Activated naive CD4-positive, alpha-beta T cell treated with anti-CD3 and anti-CD28 coated beads, Interleukin-2, amount 50 U/mL, for 16 hours (primary cell): Measurements from ENCODE around the gene RPN2.

ENCODE experiments used
- DNase-seq: peaks from one replicate; pipeline ENCODE4 v3.0.0-alpha.2; 2020

RPN2 gene

DNA sequence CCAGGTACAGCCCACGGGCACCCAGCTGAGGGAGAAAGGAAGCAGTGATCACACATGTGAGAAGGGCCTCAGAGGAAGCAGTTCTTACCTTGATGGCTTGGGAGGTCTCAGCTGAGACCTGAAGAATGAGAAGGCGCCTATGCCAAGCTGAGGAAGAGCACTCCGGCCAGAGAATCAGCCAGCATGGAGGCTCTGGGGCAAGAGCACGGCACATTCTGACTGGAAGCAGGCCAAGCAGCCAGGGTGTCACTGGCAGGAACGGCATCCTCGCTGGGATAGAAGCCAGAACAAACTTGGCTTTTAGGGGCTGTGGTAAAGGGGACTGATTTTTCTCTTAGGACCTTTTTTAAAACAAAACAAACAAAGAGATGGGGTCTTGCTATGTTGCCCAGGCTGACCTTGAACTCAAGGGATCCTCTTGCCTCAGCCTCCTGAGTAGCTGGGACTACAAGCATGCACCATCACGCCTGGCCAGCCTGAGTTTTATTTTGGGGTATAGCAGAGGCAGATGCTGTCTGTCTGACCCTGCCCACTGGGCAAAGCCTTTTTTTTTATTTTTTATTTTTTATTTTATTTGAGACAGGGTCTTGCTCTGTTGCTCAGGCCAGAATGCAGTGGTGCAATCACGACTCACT is 64.9 kb downstream of the RPN2 start:
- DNase-seq: no peak

DNA sequence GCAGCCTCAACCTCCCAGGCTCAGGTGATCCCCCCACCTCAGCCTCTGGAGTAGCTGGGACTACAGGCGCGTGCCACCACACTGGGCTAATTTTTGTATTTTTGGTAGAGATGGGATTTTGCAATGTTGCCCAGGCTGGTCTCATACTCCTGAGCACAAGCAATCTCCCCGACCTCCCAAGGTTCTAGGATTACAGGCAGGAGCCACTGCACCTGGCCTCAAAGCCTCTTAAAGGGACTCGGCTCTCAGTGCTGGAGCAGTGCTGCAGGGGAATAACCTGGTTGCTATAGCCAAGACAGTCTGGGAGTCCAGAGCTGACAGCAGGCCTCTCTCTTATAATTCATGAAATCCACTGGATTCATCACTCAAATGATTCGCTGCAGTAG is 65.4 kb downstream of the RPN2 start:
- no peak for DNase-seq

DNA sequence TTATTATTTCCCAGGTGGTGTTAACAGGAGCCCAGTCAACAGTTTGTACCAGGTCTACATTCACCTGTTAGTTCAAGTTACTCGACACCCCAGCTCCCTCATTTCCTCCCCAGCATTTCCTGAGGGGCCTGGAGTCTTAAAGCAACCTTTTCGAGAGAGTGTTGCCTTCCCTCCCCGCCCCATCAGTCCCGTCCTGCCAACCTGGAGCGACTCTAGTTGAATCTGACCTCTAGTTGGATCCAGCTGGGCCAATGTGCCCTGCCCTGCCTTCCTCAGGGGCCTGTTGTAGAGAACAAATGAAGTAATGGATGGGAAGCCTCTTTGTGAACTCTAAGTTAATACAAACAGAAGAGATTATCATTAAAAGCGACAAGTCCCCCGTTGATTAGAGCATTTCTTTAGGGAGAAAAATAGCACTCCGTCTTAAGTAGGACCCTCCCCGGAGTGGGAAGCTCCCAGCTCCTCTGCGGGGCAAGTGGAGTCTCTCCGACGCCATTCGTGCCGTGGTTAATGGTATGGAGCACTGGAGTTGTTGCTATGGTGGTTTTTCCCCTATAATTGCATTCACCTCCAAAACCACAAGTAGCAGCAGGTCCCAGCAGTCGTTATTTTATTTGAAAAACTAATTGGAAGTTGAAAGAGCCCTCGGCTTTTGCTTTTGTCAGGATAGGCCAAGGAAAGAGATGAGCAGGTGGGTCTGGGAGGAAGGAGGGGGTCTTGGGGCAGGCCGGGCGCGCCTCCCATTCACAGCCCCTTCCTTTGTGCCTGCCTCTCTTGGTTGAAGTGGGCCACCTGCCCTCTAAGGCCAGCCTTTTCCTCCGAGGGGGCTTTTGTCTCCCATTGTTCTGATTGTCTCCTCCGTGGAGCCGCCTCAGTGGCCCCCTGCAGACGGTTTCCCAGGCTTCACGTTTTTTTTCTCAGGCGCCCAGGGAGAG is 66.4 kb downstream of the RPN2 start:
- DNase-seq: no peak

DNA sequence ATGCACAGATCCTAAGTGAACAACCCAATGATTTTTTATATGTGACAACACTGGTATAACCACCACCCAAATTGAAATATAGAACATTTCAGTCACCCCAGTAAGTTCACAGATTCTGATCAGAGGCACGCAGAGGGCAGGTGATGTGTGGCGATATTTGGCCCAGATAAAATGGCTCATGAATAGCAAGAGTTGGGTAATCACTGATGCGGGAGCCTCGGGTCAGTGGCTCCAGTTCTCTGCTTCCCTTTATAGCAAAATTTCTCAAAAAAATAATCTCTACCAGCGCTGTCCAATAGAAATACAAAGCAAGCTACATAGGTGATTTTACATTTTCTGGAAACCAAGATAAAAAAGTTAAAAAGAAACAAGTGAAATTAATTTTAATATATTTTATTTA is 67.6 kb downstream of the RPN2 start:
- no peak for DNase-seq

DNA sequence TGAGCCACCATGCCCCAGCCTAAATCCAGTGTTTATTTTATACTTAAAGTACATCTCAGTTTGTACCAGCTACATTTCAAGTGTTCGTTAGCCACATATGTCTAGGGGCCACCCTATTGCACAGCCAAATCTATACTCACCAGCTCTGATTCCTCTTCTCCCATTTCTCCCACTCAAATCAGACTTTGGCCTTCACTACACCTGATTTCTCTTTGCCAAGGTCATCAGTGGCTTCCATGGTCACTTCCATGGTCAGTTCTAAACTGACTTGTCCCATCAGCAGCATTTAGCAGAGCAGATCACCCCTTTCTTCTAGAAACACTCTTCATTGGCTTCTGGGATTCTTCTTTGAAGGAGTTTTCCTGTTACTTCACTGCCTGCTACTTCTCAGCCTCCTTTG is 68.4 kb downstream of the RPN2 start:
- no peak for DNase-seq

DNA sequence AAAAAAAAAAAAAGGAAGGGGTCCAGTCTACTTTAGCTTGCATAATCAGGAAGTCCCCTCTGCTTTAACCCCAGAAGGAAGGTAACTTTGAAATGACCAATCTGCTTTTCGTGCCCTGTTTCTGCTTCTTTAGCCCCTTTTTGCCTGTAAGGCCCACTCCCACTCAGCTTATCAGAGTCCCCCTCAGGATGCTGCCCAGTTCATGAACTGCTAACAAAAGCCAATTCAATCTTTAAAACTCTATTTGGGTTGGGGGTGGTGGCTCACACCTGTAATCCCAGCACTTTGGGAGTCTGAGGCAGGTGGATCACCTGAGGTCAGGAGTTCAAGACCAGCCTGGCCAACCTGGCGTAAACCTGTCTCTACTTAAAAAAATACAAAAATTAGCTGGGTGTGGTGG is 70.2 kb downstream of the RPN2 start:
- no peak for DNase-seq

DNA sequence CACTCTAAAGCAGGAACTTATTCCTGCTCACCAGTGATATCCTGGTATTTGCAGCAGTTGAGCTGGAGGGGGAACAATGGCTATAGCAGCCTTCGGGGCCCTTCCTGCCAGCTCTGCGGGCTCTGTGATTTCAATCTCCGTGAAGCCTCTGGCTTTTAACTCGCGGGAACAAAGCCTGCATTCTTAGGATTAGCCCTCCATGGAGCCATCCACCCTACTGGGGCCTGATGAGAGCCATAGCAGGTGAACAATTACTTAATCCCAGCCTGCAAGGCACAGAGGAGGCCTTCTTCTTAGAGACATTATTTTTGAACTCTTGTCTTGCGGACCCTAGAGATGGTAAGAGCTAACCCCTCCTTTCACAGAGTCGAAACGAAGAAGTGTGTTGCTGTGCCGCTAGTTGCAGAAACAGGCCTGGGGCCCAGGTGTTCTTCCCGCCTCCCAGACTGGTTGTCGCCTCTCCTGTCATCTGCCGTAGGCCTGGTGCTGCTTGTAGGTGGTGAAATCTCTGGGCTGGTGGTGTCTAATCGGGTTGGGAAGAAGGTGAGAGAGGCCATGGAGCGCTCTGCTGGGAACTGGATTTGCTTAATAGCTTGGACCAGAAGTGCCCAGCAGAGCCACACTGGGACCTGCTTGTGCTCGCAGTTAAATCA is 72.8 kb downstream of the RPN2 start:
- DNase-seq: no peak

DNA sequence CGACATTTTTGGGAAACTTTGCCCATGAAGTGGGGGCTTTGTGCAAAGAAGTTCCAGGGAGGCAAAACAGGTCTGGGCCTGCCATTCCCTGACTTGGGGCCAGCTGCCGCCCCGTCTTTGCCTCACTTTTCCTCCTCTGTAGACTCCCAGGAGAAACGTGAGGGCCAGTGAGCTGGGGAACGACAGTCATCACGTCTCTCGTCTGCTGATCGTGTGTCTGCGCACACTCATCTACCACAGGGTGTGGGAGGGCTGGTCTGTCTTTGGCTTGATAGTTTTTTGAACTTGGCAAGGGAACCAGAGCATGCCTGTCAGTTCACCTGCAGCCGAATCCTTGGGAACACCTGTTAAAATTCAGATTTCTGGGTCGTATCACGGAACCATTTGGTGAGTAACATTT is 74.0 kb downstream of the RPN2 start:
- DNase-seq: no peak

DNA sequence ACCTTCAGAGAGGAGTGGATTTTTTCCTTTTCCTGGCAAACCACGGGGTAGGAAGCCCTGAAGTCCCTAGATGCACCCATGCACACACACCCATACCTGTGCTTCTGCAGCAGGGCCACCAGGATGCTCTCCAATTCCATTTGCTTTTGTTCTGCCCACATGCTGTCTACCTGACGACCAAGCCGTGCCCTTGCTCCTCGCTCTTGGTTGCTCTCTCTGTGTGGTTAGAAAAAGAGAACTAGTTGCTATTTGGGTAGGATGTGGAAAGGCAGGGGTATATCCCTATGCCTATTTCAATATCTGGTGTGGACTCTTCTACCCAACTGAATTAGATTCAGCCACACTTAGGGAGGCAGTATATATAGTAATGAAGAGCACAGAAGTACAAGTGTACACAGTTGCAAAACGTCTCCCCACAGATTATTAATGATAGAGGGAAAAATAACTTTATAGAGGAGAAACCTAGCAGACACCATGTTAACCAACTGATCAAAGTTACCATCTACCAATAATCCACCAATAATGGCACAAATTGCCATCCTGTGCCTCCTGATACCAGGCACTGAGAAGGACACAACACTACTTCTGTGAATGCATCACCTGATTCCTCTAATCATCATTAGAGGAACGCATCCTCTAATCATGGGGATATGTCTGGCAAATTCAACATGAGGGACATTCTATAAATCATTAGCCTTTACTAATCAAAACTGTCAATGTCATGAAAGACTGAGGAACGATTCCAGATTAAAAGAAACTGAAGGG is 75.2 kb downstream of the RPN2 start:
- no peak for DNase-seq

DNA sequence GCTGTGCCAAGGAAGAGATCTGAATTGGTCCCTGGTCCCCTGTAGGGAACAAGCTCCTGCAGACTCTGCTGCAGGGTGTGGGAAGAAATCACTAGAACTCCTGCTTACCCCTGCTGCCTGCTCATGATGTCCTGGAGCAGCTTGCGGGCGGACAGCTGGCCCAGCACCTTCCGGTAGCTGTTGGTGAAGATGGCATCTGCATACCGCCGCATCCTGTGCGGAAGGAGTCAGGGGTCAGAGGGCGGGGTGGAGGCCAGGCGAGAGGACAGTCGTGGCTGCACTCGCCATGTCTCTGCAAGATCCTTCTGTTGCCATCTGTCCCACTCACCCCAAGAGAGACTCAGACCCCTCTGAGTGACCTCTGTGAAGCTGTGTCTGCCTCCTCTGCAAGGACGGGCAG is 77.2 kb downstream of the RPN2 start:
- no peak for DNase-seq

DNA sequence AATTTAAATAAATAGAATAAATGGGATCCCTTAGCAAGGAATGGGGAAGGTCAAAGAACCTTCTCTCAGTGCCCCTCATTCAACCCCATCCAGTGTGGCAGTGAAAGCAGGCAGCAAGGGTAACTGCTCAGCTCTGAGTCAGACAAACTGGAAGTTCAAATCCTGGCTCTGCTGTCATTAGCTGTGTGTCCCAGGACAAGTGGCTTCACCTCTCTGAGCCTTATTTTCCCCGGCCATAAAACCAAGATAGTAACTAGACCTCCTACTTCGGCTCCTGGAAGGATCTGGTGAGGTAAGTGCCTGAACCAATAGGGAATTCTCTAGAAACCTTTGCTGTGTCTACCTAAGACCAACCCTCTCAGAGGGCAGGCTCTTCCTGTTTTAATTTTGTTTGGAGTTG is 78.4 kb downstream of the RPN2 start:
- DNase-seq: no peak

DNA sequence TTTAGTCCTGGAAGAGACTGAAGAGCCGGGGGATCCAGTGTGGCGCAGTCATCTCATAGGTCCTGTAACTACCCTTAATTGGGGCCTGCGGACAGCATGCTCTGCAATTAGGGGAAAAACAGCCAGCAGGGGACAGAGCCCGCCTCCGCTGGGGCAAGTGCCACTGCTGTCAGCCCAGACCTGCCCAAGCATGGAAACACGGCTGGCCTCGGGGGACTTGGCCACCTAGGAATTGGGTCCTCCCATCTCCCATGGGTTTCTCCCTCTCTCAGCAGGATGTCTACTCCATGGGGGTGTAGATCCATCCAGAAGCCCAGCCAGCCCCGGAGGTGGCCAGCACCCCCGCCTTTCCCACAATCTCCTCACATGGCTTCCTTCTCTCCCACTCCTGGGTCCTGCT is 78.9 kb downstream of the RPN2 start:
- no peak for DNase-seq

DNA sequence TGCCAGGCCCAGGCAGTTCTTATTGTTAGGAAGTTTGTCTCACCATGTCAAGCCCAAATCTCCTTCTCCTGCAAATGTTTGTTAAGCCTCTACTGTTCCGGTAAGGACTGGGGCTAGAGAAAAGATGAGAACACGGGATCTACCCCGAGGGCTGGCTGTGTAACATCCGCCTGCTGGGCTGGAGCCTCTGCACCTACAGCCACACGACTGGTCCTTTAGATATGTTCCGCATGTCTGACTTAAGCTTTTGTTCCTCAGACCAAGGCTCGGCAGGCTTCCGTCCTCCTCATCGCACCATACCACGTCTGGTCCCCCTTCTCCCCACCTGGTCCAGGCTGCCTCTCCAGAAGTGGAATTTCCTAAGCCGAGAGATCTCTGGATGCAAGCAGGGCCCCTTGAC is 79.9 kb downstream of the RPN2 start:
- no peak for DNase-seq

DNA sequence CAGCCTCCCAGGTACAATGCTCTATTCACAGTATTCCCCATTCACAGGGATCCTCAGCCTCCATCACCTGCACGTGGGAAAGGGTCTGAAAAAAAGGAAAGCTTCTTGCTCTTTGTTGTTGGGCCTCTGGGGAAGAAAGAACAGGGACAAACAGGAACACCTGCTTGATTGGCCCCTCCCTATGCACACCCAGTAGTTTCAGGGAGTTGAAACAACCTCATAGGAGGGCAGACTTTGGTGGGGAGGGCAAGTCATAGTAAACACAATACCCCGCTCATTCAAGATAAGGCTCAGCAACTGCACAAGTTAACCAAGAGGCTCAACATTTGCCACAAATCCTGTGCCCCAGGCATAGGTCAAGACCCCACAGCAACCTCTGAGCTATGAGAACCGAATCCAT is 80.7 kb downstream of the RPN2 start:
- no peak for DNase-seq

DNA sequence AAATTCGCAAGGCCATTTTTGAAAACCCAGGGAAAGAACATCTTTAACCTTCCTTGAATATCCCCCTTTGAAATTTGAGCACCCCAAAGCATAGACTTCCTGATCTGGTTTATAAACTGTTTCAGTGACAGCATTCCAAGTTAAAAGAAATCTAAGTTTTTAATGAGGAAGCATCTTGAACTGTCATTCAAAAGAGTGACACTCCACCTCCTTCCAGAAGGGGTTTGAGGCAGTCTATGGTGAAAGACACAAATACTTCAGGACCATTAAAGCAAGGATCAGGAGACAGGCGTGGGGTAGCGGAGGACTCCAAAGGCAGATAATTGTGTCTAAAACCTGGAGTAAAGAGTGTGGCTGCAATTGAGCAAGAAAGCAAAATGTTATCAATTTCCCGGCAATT is 81.8 kb downstream of the RPN2 start:
- DNase-seq: no peak

DNA sequence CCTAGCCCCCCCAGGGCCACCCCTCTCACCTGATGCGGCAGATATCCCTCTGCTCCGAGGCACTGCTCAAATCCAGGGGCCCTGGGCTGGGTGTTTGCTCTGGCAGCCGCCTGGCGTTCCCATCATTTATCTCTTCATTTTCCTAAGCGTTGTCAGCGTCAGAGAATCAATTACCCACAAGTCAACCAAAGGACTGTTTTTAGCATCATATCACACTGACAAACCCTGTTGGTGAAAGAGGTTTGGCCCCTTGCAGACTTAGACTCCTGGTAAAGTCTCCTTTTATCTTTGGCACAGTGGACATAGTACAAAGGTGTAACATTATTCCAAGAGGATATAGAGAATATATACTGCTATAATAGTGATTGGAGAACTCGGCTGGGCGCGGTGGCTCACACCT is 82.6 kb downstream of the RPN2 start, which contains the start of gene GHRH:
TSS of gene GHRH (minus strand) at position 101 of the 400 bp plus-strand sequence. CDS start 4,925 bp downstream, outside the sequence.
- no peak for DNase-seq

DNA sequence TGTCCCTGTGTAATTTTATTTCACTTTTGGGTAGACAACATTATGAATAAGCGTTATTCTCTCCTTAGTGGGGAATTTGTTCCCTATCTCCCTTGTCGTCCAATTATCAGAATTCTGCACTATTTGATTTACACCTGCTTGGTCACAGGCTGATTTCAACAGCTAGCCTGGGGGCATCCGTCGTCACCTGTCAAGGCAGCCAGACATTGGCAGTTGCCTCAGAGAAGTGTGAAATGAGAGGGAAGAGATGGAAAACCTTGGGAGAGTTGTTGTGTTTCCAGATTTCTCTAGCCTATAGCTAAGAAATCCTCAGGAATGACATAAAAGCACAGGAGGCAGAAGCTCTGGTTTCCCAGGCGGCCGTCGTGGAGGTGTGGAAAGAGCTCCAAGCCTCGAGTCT is 83.4 kb downstream of the RPN2 start:
- DNase-seq: no peak

DNA sequence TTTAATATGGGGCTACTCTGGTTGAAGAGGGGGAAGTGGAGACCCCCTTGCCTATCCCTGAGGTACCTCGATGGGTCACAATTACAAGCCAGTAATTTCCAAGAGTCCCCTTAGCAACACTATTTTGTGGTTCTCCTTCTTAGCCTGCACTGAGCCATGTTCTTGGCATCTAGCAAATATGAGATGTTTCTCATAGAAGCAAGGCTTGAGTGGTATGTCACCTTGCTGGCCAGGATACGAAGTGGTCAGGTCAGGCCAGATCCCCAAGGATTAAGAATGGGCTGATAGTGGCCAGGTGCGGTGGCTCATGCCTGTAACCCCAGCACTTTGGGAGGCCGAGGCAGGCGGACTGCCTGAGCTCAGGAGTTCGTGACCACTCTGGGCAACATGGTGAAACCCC is 84.6 kb downstream of the RPN2 start:
- DNase-seq: no peak

DNA sequence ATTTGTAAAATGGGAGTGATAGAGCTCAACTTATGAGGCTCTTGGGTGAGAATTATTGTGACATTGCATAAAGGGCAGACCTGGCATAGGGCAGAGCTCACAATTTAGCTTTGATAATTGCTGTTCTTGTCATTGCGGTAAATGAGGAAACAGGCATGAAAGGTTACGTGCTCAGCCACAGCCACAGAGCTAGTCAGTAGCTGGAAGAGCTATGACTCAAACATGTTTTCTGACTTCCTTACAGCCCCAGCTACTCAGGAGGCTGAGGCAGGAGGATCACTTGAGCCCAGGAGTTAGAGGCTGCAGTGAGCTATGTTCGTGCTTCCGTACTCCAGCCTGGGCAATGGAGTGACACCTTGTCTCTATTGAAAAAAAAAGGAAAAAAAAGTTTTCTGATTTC is 86.0 kb downstream of the RPN2 start:
- DNase-seq: no peak

DNA sequence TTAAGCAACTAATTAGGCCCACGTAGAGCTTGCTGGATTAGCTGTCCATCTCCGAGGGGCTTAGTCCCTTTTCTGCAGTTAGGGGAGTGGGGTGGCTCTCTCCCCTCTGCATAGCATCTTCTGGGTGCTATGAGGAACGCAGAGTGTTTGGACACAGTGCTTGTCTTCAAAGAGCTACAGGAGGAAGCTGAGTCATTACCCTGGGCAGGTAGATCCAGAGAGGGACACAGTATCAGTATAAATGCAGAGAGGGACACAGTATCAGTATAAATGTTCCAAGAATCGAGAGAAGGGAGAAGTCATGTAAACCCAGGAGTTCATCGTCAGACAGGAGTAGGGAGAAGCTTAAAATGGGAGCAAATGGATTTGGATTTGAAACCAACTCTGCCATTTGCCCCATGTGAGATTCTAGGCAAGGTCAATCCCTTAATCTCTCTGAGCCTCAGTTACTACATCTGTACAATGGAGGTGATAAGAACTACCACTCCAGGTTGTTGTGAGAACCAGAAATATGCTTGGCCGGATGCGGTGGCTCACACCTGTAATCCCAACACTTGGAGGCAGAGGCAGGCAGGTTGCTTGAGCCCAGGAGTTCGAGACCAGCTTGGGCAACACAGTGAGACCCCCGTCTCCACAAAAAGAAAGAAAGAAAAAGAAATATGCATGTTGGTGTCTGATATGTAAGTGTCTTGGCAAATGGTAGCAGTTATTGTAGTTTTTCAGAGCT is 88.0 kb downstream of the RPN2 start:
- no peak for DNase-seq

DNA sequence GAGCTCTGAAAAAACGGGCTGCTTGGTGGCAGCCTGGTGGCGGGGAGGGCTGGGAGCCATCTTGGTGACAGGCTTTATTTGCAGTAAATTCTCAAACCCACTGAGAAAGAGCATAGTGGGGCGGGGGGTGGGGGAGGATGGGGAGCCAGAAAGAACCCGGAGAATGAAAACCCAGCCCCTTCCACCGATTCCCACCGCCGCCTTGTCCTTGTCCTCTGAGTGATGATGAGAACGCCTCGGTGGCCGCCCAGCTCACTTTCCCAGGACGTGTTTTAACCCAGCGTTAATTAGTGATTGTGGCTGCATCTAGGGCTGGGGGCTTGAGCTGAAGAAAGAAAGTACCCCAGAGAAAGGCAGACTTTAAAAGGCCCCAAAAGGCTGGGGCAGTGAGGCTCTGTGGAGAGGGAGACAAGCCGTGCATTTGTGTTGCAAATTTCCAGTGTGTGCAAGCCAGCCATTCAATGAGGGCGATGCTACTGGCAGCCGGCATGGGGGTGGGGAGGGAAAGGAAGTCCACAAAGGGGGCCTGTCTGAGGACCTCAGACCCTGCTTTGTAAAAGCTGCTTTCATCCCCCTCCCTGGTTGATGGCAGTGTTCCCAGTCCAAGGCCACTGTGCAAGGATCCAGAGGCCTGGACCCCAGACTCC is 88.7 kb downstream of the RPN2 start:
- DNase-seq: no peak
